PFSK-1 (cell line): ENCODE data around the gene SLC22A3.

ENCODE experiments used
- FOXP2 ChIP-seq: optimal IDR thresholded peaks from 2 replicates; pipeline ENCODE3; 2011; ENCODE audit warnings: borderline replicate concordance, control low read depth, inconsistent platforms; ENCODE audit not compliant: insufficient read depth; ENCODE audit errors: extremely low read length, extremely low read depth
- POLR2AphosphoS5 ChIP-seq: IDR thresholded peaks from 2 replicates; pipeline ENCODE4 v1.6.1; 2012; ENCODE audit warnings: low read depth, mild to moderate bottlenecking, control low read depth, low read length, moderate library complexity
- SIN3A ChIP-seq: IDR thresholded peaks from 2 replicates; pipeline ENCODE4 v1.6.1; 2012; ENCODE audit warnings: mild to moderate bottlenecking, low read length, moderate library complexity, borderline replicate concordance; ENCODE audit not compliant: insufficient read depth
- TAF1 ChIP-seq: IDR thresholded peaks from 2 replicates; pipeline ENCODE4 v1.6.1; 2012; ENCODE audit warnings: low read length, control low read depth, borderline replicate concordance; ENCODE audit not compliant: insufficient read depth
- TF ChIP-seq, protein P1 (sequence below), 2 experiments: IDR thresholded peaks; 2 replicates each; pipeline versions ENCODE4 v1.6.1 to v1.8.0; 2011 to 2012; ENCODE audit warnings: low read depth in 2 of 2, low read length in 2 of 2, control low read depth in 1 of 2, inconsistent platforms in 1 of 2, mild to moderate bottlenecking in 1 of 2, moderate library complexity in 1 of 2; ENCODE audit not compliant: insufficient read depth in 1 of 2

The SLC22A3 gene

DNA sequence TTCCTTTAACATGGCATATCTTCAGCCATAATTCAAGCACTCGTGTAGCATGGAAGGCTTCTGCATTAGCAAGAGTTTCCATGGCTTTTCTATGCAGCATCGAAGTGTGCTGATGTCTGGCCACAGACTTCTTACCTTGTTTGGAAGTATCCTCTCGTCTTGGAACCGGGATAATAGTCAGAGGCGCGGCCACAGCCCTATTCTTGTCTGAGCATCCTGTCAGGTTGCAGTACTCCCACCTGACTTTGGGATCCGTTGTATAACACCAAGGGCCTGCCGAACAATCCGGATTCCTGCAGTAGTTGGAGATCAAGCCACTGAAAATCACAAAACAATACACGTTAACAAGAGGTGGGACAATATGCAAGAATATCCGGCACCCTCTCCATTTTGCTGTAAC lies 138.9 kb downstream of the SLC22A3 start:
- TF ChIP-seq SIN3A, result no peak
- TF ChIP-seq TAF1, result no peak
- TF ChIP-seq, protein P1, sequence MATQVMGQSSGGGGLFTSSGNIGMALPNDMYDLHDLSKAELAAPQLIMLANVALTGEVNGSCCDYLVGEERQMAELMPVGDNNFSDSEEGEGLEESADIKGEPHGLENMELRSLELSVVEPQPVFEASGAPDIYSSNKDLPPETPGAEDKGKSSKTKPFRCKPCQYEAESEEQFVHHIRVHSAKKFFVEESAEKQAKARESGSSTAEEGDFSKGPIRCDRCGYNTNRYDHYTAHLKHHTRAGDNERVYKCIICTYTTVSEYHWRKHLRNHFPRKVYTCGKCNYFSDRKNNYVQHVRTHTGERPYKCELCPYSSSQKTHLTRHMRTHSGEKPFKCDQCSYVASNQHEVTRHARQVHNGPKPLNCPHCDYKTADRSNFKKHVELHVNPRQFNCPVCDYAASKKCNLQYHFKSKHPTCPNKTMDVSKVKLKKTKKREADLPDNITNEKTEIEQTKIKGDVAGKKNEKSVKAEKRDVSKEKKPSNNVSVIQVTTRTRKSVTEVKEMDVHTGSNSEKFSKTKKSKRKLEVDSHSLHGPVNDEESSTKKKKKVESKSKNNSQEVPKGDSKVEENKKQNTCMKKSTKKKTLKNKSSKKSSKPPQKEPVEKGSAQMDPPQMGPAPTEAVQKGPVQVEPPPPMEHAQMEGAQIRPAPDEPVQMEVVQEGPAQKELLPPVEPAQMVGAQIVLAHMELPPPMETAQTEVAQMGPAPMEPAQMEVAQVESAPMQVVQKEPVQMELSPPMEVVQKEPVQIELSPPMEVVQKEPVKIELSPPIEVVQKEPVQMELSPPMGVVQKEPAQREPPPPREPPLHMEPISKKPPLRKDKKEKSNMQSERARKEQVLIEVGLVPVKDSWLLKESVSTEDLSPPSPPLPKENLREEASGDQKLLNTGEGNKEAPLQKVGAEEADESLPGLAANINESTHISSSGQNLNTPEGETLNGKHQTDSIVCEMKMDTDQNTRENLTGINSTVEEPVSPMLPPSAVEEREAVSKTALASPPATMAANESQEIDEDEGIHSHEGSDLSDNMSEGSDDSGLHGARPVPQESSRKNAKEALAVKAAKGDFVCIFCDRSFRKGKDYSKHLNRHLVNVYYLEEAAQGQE (IDR thresholded peaks at IDR 0.05; ENCODE audit: insufficient read depth in 1 of 2, low read depth in 2 of 2, low read length in 2 of 2), result no peak
- TF ChIP-seq POLR2AphosphoS5, result no peak
- TF ChIP-seq FOXP2, result no peak

DNA sequence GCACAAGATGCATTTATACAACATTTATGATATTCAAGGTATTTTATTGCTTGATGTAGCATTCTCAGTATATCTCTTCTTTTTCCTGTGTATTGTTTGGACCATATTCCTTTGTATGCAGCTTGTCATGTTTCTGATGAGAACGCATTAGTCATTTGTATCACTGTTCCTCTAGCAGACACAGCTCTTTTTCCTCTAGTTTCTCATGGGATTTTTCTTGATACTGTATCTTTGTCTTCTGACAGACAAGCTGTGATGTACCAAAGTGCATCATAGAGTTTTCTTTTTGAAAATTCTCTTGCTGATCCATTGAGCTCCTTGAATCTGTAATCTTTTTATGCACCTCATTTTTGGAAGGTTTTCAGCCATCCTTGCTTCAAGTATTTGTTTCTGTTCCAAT lies 140.9 kb downstream of the SLC22A3 start:
- TF ChIP-seq SIN3A (no peak), TAF1 (no peak), FOXP2 (no peak)

DNA sequence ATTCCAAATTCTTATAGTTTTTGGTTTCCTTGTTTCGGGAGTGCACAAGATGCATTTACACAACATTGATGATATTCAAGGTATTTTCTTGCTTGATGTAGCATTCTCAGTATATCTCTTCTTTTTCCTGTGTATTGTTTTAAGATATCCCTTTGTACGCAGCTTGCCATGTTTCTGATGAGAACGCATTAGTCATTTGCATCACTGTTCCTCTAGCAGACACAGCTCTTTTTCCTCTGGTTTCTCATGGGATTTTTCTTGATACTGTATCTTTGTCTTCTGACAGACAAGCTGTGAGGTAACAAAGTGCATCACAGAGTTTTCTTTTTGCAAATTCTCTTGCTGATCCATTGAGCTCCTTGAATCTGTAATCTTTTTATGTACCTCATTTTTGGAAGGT lies 146.4 kb downstream of the SLC22A3 start:
- no peak for TF ChIP-seq SIN3A
- no peak for TF ChIP-seq TAF1
- no peak for TF ChIP-seq POLR2AphosphoS5
- TF ChIP-seq, protein P1 (IDR thresholded peaks at IDR 0.05; ENCODE audit: insufficient read depth in 1 of 2, low read depth in 2 of 2, low read length in 2 of 2), result no peak
- TF ChIP-seq FOXP2, result no peak

DNA sequence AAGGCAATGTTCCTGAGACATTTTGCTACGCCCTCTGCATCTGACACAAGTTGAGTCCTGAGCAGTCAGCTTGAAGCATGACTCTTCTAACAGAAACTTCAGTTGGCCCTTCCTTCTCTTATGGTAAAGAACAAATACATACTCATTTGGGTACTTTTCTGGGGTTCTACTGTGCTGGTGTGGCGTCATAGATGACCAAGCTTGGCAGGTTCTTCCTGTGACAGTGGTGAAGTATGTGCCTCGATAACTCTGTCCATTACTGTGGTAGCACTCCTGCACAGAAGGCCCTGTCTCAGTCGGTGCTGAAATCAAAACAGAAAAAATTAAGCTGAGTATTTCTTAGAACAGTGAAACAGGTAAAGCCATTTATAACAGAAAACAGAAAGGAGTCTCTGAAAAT lies 152.5 kb downstream of the SLC22A3 start:
- no peak for TF ChIP-seq TAF1
- TF ChIP-seq, protein P1 (IDR thresholded peaks at IDR 0.05; ENCODE audit: insufficient read depth in 1 of 2, low read depth in 2 of 2, low read length in 2 of 2), result no peak
- TF ChIP-seq POLR2AphosphoS5, result no peak
- TF ChIP-seq SIN3A, result no peak
- TF ChIP-seq FOXP2, result no peak
